ENCODE measurements around the gene AARS2.

Gene AARS2

GRCh38 chr6:44272529-44272928, 40.6 kb downstream of the AARS2 start:
- no peaks in the 10 kb centered on the region for H3K36me3 ChIP-seq (ENCODE audit: insufficient read depth, low read length)
- H2AFZ ChIP-seq (ENCODE audit: low read depth, low read length): no peak overlapping the region
- DNase-seq (no peak), ATAC-seq (ENCODE audit: insufficient read depth, low read depth) (no peak)
- H3K4me1 ChIP-seq (ENCODE audit: insufficient read depth, low read length): no peaks in the 10 kb centered on the region
- no peak overlapping the region for H3K27ac ChIP-seq (ENCODE audit: low read length)
- no peaks in the 10 kb centered on the region for H3K27me3 ChIP-seq (ENCODE audit: insufficient read depth, low read length, poor library complexity)
- no peaks in the 10 kb centered on the region for H3K79me2 ChIP-seq (ENCODE audit: insufficient read depth, low read length)
- H3K4me3 ChIP-seq (ENCODE audit: low read depth in 1 of 2, low read length in 2 of 2): no peak overlapping the region
- H4K20me1 ChIP-seq (ENCODE audit: insufficient read depth, low read length): peaks cover 12% of the 10 kb centered on the region; the same call in 1 of the 2 replicates
- TF ChIP-seq EZH2 (IDR thresholded peaks at IDR 0.05; ENCODE audit: borderline replicate concordance, low read depth, low read length, severe bottlenecking) (no peak), CTCF (IDR thresholded peaks at IDR 0.05; ENCODE audit: borderline replicate concordance, extremely low read depth, low read length, poor library complexity, severe bottlenecking) (no peak)
- H3K9ac ChIP-seq (ENCODE audit: low read depth, low read length): no peak overlapping the region
- H3K4me2 ChIP-seq (ENCODE audit: insufficient read depth, low read length): no peak overlapping the region
- no peaks in the 10 kb centered on the region for H3K9me3 ChIP-seq (ENCODE audit: insufficient read depth, low read length, severe bottlenecking)

- H4K20me1 ChIP-seq (ENCODE audit: insufficient read depth, low read length): peaks cover 12% of the 10 kb centered on the region; the same call in 1 of the 2 replicates
- no peaks in the 10 kb centered on the region for H3K27me3 ChIP-seq (ENCODE audit: insufficient read depth, low read length, poor library complexity)
- no peak overlapping the region for H2AFZ ChIP-seq (ENCODE audit: low read depth, low read length)
These were observed 41.2 kb downstream of the AARS2 start for GRCh38 chr6:44271914-44272313.

DNA sequence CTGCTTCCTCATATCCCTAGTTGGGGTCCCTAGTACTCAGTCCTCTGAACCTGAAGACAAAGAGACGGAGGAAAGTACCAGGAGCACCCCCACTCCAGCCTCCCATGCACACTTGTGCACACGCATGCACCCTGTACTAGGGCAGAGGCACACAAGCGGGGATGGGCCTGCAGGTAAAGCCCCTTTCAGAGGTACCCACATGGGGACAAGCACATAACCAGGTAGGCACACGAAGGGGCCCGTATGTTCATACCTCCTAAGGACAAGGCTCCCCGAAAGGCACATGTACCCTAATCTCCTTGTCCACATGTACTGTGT, 41.8 kb downstream of the AARS2 start:
- Histone ChIP-seq H4K20me1 (ENCODE audit: insufficient read depth, low read length) (peaks cover 12% of the 10 kb centered on the region; the same call in 1 of the 2 replicates), H3K36me3 (ENCODE audit: insufficient read depth, low read length) (no peaks in the 10 kb centered on the region), H3K9ac (ENCODE audit: low read depth, low read length) (no peak overlapping the region), H3K9me3 (ENCODE audit: insufficient read depth, low read length, severe bottlenecking) (no peaks in the 10 kb centered on the region), H3K27ac (ENCODE audit: low read length) (no peak overlapping the region), H3K27me3 (ENCODE audit: insufficient read depth, low read length, poor library complexity) (no peaks in the 10 kb centered on the region), H3K4me1 (ENCODE audit: insufficient read depth, low read length) (no peaks in the 10 kb centered on the region), H3K4me2 (ENCODE audit: insufficient read depth, low read length) (no peak overlapping the region), H3K4me3 (ENCODE audit: low read depth in 1 of 2, low read length in 2 of 2) (no peak overlapping the region), H3K79me2 (ENCODE audit: insufficient read depth, low read length) (no peaks in the 10 kb centered on the region), H2AFZ (ENCODE audit: low read depth, low read length) (no peak overlapping the region)
- no peak for ATAC-seq (ENCODE audit: insufficient read depth, low read depth)
- no peak for DNase-seq
- TF ChIP-seq EZH2 (IDR thresholded peaks at IDR 0.05; ENCODE audit: borderline replicate concordance, low read depth, low read length, severe bottlenecking): no peak
- TF ChIP-seq CTCF (IDR thresholded peaks at IDR 0.05; ENCODE audit: borderline replicate concordance, extremely low read depth, low read length, poor library complexity, severe bottlenecking): no peak

More at GRCh38 chr6:44271914-44272313, 41.2 kb downstream of the AARS2 start:
- DNase-seq (no peak), ATAC-seq (ENCODE audit: insufficient read depth, low read depth) (no peak)
- H3K36me3 ChIP-seq (ENCODE audit: insufficient read depth, low read length): no peaks in the 10 kb centered on the region
- no peak overlapping the region for H3K27ac ChIP-seq (ENCODE audit: low read length)
- no peak overlapping the region for H3K9ac ChIP-seq (ENCODE audit: low read depth, low read length)
- no peaks in the 10 kb centered on the region for H3K4me1 ChIP-seq (ENCODE audit: insufficient read depth, low read length)
- H3K79me2 ChIP-seq (ENCODE audit: insufficient read depth, low read length): no peaks in the 10 kb centered on the region
- H3K4me3 ChIP-seq (ENCODE audit: low read depth in 1 of 2, low read length in 2 of 2): no peak overlapping the region
- no peaks in the 10 kb centered on the region for H3K9me3 ChIP-seq (ENCODE audit: insufficient read depth, low read length, severe bottlenecking)
- no peak overlapping the region for H3K4me2 ChIP-seq (ENCODE audit: insufficient read depth, low read length)
- TF ChIP-seq CTCF (IDR thresholded peaks at IDR 0.05; ENCODE audit: borderline replicate concordance, extremely low read depth, low read length, poor library complexity, severe bottlenecking) (no peak), EZH2 (IDR thresholded peaks at IDR 0.05; ENCODE audit: borderline replicate concordance, low read depth, low read length, severe bottlenecking) (no peak)
